GM18520 (cell line): ENCODE data around the gene SPATA31D3.
"Not testable (repeated sequence)": the region's sequence is repeated elsewhere in the genome, so short reads cannot be mapped to it uniquely, and the experiment has no call there.

Experiments
- ATAC-seq: cut with Tn5 transposase; IDR thresholded peaks from one replicate; pipeline ENCODE4 v1.9.1; 2021; ENCODE audit not compliant: unreplicated experiment

Gene SPATA31D3

DNA sequence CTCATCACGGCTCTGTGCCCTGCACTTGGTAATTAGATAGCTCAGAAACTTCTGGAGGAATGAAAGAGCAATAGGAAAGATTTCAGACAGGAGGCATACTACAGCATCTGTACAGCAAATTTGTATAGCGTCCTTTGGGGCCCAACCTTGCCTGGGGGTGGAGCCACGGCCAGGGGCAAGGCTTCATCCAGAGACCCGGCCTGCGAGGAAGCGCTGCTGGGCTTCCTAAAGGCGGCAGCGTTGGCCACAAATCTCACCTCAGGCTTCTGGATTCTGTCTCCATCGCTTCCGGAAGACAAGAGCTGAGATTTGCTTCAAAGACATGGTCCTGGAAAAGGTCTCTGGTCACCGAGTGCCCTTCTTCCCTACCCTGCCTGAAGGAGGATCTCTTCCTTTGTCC, 33.1 kb downstream of the SPATA31D3 start:
- ATAC-seq = no peak

DNA sequence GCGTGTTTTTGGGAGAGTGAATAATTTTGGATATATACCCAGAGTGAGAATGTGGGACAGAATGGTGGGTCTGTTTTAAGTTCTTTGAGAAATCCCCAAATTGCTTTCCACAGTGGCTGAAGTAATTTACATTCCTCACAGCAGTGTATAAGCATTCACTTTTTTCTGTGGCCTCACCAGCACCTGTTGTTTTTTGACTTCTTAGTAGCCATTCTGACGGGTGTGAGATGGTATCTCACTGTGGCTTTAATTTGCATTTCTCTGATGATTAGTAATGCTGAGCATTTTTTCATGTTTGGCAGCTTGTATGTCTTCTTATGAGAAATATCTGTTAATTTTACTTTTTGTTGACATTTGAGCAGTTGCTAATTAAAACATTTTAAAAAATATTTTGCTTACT, 35.9 kb downstream of the SPATA31D3 start:
- peak; percentile 98 for ATAC-seq

DNA sequence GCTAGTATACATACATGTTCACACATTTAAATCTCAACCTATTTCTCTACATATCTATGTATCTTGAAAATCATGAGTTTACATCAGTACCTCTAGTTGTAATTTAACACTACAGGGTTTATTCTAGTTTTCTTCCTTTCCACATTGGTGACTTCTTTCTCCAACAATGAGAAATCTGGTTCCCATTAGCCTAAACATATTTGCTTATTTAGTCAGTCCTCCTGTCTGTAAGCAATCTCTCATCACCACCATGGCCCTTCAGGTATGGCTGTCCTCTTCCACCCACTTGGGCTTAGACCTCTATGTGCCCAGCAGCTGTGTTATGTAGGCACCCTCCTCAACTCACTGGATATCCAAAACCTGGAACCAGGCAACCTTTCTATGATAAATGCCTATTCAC, 37.3 kb downstream of the SPATA31D3 start:
- no peak for ATAC-seq

DNA sequence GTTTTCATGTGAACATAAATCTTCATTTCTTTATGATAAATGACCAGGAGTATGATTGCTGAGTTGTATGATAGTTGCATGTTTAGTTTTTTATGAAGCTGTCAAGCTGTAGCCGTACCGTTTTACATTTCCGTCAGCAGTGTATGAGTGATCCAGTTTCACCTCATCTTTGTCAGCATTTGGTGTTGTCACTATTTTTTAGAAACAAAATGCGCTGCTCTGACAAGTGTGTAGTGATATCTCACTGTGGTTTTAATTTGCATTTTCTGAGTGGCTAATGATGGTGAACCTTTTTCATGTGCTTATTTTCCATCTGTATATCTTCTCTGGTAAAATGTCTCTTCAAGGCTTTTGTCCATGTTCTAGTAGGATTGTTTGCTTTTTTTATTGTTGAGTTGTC, 38.6 kb downstream of the SPATA31D3 start:
- peak; percentile 23 for ATAC-seq

DNA sequence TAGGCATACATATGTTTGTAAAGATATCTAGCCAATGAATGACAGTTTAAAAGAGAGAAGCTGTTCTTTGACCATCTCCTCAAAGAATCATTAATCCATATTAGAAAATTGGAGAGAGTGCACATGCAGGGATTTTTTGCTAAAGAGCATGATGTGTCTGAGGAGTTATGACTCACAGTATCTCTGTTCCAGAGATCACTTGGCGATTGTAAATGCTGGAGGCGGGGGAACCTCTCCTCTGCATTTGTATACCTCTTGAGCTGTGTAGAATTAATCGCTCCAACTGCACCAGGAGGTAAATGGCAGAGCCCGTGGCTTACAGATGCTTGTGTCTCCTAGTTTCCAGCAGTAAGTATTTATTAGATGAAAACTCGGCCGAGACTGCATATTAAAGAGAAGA, 41.6 kb downstream of the SPATA31D3 start:
- no peak for ATAC-seq

DNA sequence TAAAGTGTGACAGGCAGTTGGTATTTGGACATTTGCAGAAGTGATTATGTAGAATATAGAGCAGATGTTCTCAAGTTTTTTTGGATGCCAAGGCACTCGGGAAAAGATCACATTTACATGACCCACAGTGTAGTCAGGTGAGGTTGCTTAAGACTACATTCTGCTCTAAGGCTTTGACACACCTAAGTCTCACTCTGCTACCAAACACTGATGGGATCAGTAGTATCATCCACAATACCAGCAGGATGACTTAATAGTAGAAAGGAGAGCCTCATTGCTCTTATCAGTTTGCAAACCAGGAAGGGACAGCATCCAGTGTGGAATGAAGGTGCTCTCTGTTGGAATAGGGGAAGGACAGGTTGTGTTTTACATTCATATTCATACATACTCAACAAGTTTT, 42.8 kb downstream of the SPATA31D3 start:
- no peak for ATAC-seq

DNA sequence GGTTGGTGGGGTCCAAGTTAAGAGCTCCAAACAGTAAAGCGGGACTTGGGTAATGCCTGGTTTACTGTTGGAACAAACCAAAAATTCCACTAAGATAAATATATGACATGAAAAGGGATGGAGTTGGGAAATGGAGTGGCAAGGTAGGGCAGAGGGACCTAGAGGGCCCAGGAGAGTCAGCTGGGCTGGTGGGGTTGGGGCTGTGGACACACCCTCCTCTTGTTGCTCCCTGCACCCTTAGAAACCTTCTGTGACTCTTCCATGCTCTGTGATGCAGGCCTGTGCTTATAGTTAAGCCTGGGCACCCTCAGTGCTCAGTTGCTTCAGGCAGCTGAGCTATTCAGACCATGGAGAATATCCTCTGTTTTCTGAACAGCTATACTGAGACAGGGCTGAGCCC, 45.2 kb downstream of the SPATA31D3 start, which contains the start of gene SPATA31D1:
Gene SPATA31D1, plus strand, starts transcription at position 301 of the 400 bp plus-strand sequence. Its CDS starts 47 bp downstream, at position 348.
- not testable (repeated sequence) for ATAC-seq

DNA sequence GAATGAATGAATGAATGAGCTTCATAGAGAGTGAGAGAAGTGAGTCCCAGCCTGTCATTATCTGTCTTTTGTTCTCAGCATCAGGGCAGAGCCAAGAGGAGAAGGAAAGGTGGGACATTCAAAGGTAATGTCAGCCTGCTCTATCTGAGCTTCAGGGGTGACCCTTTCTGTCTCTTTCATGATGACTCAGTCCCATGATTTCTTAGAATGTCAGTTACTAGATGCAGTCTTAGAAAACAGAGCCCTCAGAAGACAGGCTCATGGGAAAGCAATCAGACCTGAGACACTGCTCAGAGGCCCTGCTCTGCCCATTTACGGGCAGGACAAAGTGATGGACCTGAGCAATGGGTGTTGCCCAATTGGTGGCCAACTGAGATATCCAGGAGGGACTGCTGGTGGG, 46.4 kb downstream of the SPATA31D3 start:
- ATAC-seq = no peak

DNA sequence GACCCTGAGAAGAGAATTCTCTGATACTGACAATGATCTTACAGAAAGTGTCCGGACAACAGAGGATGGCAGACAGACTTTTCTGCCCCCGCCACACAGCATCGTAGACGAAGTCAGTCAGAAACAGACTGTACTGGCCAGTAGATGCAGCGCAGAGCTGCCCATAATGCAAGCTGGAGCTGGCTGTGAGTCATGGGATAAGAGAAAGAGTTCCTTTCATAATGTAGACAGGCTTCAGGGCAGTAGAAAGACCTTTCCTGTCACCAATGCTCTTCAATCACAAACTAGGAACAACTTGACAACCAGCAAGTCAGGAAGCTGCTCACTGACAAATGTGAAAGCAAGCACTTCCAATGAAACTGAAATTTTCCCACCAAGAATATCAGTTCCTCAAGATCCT, 50.4 kb downstream of the SPATA31D3 start:
- ATAC-seq = no peak
